Testis (tissue), 2 donors: ENCODE results near the gene UGGT2.

ENCODE experiments used
- CTCF ChIP-seq, 3 experiments: fragments of 450-650 bp in 2 of 3; fragments of 200-600 bp in 1 of 3; sonication (generic) in 1 of 3; IDR thresholded peaks; one replicate each; pipeline ENCODE4 v1.5.1; 2016 to 2019; ENCODE audit warnings: antibody characterized with exemption in 3 of 3, mild to moderate bottlenecking in 2 of 3, moderate library complexity in 1 of 3
- POLR2A ChIP-seq: fragments of 450-650 bp; IDR thresholded peaks from one replicate; pipeline ENCODE4 v1.6.1; 2017; ENCODE audit warnings: antibody characterized with exemption, mild to moderate bottlenecking, moderate library complexity

GRCh38 chr13:95874286-95874685 is 178.9 kb downstream of the UGGT2 start:
- TF ChIP-seq POLR2A (no peak), CTCF (IDR thresholded peaks at IDR 0.05) (no peak)
